ENCODE results near the gene ORM2. TPM values are rescaled to one million over a fixed set of nuclear protein-coding genes. Genes with fewer than 3 reads are reported as not detected.

The ORM2 gene
- total RNA-seq, 2 donors from 2014 or later = not detected

DNA sequence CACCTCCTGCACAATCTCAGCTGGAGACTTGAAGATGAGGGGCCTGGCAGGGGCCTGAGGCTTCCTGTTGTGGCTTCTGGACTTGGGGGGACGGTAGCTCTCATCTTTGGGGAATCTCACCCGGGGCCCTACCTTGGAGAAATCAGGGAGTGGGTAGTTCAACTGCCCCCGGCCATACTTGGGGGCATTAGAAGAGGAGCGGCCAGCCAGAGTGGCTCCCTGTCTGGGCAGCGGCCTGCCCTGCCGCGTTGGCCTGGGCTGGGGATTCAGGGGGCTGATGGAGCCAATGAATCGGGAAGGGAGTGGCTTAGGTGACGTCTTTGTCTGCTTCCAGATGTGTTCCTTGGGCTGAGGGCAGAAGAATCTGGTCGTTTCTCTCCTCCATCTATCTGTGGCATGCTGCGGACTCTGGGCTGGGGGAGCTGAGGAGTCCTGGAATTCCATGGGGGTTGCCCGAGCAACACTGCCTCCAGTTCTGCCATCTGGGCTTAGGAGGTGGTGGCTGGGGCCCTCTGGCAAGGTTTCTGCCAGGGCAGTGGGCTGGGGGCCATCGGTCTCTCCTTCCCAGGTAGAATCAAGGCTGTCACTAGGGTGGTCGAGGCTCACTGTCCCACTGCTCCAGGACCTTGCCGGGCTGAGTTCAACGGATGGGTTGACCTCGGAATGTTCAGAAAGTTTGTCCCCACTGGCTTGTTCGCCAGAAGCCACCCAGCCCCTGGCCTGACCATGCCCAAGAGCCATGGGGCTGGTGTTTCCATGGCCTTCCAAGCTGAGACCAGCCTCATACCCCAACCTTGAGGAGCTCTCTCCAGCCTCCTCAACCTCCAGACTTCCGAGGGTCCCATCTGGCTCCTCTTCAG is 47.1 kb downstream of the ORM2 start:
- ATAC-seq = no peak
- Mint-ChIP-seq H3K36me3 (peaks cover 43 to 72% of the 10 kb centered on the region in 2 donors), H3K9me3 (no peaks in the 10 kb centered on the region), H3K27ac (peak overlapping the region; percentile 63 to 80)
- no peak for DNase-seq (ENCODE audit: low spot score in 2 of 2)

DNA sequence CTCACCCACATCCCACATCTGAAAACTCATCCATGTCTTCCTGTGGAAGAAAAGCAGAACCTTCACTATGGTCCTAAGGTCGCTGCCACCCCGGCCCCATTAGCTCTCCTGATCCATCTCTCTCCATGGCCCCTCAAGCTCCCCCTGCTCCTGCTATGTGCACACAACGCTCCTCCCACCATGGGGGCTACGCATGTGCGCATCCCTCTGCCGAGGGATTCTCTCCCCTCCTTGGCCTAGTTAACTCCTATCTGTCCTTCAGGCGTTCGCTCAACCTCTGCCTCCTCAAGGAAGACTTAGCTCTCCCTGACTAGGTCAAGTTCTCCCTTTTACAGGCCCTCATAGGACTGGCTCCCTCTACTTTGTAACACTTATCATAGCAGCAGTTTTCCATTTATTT is 48.3 kb downstream of the ORM2 start:
- H3K36me3 Mint-ChIP-seq = peaks cover 41 to 69% of the 10 kb centered on the region in 2 donors
- no peak for ATAC-seq
- no peaks in the 10 kb centered on the region for H3K9me3 Mint-ChIP-seq
- peak overlapping the region; percentile 12 to 63 for H3K27ac Mint-ChIP-seq
- no peak for DNase-seq (ENCODE audit: low spot score in 2 of 2)

DNA sequence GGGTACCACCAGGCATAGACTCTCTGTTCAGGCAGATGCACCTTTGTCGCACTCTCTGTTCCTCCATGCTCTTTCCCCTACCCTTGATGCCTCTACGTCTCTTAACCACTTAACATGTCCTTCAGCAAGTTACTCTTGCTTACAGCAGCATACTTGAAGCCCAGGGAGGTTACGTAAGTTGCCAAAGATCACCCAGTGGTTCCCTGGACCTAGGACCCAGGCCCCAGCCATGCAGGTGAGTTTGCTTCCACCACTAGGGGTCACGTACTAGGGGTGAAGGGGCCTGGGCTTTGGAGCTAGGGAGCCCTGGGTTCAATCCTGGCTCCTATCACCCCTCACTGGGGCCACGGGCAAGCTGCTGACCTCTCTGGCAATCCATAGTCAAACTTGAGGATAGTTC is 49.2 kb downstream of the ORM2 start:
- peak overlapping the region; percentile 41 to 63 for H3K27ac Mint-ChIP-seq
- ATAC-seq = no peak
- H3K9me3 Mint-ChIP-seq = no peaks in the 10 kb centered on the region
- peaks cover 42 to 72% of the 10 kb centered on the region in 2 donors for H3K36me3 Mint-ChIP-seq
- no peak for DNase-seq (ENCODE audit: low spot score in 2 of 2)

Other genes with a start within 250 kb of the ORM2 start
- gene KIF12, start 230.6 kb upstream of the ORM2 start, total RNA-seq = not detected
- gene COL27A1, start 174.3 kb upstream of the ORM2 start, total RNA-seq = 10 to 100 TPM in 1 of 2 donors, 1 to 10 TPM in 1; 2.3 to 26.7 TPM
- not detected for gene ORM1, start 6.8 kb upstream of the ORM2 start, total RNA-seq
- 100 to 1,000 TPM; 165 to 174 TPM for gene AKNA, start 58.1 kb downstream of the ORM2 start, total RNA-seq
- 1 to 10 TPM; 4.7 to 5.2 TPM for gene WHRN, start 175.6 kb downstream of the ORM2 start, total RNA-seq

All from activated naive CD4-positive, alpha-beta T cell treated with anti-CD3 and anti-CD28 coated beads, Interleukin-2, amount 50 U/mL, for 72 hours (primary cell).